Measurements from ENCODE around the gene MOB3B.

Gene MOB3B

DNA sequence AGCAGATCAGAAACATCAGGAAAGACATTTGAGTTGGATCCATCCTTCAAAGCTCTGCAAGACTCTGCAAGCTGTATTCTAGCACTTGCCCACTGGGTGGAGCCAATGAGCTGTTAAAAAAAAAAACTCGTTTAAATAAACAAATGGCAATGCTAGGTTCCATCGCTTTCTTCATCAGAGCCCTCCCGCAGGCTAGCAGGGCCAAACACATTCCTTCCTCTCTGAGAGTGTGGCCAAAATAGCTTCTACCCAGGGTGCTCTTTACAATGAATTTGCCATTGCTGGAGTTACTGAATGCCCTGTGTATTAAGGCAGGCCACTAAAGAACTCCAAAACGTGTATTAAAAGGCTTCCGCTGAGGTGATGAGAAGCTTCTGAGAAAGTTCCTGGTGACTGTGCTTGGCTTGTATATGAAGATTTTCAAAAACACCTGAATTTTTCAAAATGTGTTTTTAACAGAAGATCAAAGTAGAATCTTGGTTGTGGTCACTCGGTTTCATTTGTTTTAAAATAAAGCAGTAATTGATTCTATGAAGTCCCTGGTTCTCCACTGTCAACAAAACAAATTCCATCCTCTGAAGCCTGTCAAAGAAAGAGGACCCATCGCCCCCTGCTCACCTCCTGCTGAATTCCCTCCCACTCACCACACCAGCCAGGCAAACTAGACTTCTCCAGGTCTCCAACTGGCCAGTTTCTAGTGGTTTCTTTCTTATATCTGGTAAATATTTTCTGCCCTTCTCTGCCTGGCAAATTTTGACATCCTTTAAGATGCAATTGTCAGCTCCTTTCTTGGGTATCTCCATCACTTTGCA is 196.2 kb downstream of the MOB3B start:
- peak; percentile 84 for DNase-seq

DNA sequence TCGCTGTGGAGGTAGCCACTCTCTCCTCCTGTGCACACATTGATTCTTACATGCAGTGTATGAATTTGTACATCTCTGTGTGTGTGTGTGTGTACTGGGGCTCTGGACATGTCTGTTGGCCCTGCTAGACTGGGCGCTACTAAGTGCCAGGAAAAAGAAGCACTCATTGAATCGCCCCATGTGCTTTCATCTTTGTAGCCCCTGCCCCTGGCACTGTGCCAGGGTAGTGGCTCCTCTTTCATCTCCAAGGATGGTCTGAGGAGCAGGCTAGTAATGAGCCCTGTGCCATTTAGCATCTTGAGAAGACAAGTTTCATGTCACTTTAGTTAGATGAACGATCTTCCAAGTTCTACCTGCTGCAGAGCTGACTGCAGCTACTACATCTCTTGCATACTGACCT is 198.2 kb downstream of the MOB3B start:
- no peak for DNase-seq

DNA sequence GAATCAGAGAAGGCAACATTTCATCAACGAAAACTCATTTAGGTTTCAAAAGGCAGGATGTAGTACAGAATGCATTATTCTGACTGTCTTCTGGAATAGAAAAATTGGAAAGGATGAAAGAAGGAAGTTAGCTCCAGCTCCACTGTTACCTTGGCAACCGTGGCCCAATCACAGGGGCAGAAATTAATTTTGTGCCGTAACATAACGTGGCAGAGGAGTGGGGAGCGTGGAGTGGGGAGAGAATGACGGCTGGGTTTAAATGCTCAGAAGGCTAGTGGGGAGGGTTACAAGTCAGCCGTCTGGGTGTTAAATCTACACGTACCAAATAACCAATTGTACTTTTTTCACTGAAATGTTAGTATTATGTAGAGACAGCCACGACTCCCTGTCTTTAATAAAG is 200.3 kb downstream of the MOB3B start:
- DNase-seq, result no peak

DNA sequence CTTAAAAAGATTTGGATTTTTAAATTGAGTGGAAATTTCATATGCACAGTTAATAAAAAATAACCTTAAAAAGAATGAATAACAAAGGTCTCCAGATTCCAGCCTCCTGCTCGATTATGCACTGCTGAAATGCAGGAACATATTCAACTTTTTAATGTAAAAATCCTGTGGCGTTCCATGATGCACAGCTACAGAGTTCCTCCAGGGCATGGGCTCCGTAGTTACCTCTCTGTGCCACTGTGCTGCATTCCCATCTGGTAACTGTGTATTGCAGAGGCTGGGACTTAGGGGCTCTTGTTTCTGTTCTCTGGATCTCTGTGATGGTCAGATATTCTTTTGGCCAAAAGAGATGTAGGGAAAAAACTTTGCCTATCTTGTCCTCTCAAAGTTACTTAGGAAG is 201.1 kb downstream of the MOB3B start:
- no peak for DNase-seq

DNA sequence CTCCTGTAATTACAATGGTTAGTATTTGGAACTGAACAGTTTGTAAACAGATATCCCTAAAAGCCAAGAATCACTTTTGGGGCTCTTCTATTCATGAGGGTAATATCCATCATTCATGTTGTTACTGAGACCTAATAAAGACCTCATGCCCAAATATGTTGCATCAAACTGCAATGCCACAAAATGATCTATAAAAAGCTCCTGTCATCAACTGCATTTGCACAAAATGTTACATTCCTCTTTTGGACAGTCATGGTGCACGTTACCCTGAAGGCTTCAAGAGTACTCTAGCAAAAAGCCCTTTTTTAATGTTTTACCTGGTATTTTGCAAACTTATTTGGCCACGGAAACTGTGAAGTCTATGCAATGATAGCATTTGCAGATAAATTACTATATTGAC is 218.4 kb downstream of the MOB3B start:
- DNase-seq, result no peak

DNA sequence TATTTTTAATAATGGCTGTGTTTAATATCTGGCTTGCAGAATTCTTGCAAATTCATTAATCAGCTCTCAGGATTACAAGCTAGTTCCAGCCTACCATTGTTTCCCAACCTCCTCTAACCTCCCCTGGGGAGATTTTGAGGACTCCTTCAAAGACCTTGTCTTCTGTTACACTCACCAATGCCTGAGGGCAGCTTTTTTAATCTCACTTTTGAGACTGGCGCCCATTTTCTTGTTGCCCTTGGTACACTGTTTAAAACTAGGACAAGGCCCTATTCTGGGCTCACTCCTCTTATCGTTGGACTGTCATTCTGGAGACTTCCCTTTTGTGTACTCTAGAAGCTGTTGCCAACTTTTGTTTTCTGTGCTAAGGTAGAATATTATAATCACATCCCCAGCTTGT is 219.0 kb downstream of the MOB3B start:
- DNase-seq, result no peak

DNA sequence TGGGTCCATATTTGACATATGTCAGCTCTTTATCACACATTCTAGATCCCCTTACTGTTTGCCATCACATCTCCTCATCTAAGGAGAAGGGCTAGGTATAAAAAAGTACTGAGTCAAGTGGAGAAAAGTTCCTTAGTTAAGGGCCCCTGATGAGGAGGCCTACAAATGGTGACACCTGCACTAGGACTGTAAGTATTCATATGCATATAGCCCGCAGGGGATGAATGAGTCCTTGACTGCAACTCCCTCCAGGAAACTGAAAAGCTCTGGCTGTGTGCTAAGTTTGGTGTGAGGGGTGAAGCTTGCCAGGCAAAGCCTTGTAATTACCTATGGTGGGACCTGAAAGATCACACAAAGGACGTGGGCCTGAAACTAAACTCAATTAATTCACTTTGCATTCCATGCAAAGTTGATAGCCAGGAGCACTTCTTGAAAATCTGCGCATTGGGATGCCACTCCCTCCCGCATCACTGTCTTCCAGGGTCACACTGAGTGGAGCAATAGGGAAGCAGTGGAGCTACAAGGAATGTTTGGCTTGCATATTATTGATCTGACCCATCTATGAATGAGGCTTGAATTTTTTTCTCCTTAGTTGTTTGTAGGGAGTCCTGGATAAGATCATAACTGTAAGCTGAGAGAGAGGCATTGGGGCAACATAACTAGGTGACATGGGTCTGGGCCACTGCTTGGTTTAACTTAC is 220.8 kb downstream of the MOB3B start:
- no peak for DNase-seq

DNA sequence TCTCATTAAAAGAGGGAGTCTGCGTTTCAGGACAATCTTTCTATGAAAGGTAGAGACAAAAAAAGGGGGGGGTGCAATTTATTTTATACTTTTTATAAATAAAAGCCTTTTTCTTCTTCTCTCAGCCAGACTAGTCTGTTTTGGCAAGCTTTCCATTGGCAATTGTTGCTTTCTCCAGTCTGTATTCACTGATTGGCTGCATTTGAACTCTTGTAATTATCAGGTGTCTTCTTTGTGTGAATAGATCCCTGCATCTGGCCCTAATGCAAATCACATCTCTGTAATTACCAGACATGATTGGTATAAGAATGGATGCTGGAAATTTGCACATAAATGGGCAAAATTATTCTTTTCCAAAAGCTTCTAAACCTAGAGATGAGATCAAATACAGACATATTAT is 225.1 kb downstream of the MOB3B start:
- DNase-seq, result no peak

DNA sequence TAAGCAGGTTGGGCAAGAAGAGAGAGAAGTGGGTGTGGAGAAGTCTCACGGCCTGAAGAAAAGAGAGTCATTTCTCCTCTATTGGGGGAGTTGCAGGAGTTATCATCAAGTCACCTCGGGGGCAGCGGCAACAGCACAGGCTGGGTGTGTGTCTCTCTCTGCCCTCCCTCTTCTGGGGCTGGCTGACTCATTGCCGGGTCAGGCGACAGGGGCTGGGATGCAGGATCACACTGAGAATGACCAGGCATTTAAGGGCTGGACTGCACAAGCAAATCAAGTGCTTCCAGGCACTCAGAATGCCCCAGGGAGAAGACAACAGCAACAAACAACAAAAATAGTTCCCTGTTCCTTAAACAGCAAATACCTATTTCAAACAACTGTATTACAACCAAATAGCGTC is 226.4 kb downstream of the MOB3B start:
- DNase-seq, result no peak

DNA sequence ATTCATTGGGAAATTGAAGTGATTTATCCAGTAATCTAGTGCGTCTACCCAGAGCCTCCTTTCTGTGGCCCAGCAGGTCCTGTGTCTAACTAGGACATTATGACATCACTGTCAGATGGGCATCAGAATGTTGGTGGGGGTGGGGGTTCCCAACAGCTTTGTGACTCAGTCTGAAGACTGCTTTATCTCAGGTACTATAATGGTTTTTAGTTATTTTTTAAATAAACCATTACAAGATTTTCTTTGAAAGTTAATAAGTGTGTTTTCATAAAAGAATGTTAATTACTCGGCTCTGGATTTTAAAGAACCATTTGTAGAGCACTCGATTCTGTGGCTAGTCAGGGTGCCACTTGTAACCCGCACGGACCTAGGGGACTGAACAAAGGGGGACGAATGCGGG is 232.6 kb downstream of the MOB3B start, which contains the start of gene EQTN:
Gene EQTN, minus strand, starts transcription at position 101 of the 400 bp plus-strand sequence. Its CDS starts 95 bp downstream, at position 6.
- no peak for DNase-seq

DNA sequence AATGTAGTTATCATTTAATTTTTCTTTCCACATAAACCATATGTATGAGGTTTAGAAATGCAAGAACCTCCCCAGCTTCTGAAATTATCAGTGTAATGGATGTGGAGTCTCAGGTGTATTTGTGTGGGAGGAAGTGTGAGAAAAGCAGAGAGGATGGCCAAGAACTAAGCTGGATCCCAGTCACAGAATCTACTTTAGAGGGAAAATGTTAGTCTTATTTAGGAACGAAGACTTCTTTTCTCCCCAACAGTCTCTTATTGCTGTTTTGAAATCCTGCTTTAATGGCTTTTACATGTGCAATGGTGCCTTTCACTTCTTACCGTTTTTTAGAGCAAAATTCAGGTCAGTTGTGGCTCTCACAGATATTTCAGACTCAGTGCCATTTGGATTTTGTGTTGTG is 235.6 kb downstream of the MOB3B start:
- no peak for DNase-seq

DNA sequence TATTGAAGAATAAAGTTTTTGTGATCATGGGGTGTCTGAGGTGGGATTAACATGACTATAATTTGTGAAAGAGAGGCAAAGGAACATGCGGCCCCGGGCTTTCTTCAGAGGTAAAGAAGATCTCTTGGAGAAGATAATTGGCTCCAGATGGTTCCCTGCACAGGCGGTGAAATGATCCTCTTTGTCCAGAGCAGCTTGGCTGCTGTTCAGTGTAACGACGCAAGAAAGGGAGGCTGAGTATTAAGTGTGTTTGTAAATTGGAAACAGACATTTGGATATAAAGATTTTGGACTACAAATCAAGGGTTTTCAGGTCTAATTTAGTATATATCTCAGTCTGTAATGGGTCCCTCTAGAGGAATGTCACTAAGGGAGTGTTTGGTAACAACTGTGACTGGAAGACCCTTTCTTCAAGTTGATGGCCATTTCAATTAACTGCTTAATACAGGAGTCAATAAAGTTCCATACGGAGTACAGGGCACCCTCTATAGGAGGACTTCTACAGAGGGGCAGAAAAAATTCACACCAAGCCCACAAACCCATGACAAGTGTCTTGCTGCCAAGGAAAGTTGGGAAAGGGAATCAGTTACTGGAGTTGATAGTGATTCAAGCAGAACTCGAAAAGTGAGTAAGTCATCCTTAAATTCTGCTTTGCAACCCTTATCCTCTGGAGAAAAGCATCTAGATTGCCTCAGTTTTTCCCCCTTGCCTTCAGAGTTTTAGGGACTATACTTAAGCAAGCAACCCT is 236.8 kb downstream of the MOB3B start:
- no peak for DNase-seq

DNA sequence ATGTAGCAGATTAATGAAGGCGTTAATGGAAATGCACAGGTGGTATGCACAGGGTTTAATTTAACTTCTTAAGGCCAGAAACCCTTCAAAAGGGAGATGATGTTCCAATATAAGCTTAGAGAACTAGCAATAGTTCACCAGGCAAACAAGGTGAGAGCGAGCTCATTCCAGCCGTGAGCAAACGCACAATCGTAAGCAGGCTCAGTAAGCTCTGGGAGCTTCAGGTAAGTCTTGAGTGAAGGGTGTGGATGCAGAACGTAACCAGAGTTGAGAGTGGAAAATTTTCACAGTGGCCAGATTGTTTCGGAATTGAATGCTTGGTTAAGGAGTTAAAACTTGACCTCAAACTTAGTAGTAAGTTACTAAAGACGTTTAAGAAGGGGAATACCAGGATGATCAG is 238.3 kb downstream of the MOB3B start:
- DNase-seq, result no peak

DNA sequence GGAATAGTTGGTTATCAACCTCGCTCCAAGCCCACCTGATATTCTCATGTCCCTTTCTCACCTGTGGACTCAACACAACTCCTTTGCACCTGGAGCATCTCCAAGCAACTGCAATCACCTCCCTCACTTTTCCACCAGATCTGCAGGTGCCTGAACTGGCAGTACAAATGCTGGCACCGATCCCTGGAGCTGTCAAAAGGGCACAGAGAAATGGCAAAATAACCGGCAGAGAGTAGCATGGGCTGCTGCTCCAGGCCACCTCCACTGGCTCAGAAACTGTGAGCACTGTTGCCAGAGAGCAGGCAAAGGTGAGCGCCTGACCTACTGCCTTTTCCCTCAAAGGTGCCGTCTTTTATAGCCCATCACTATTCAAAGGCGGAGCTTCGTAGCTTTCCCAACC is 247.3 kb downstream of the MOB3B start:
- DNase-seq, result no peak

DNA sequence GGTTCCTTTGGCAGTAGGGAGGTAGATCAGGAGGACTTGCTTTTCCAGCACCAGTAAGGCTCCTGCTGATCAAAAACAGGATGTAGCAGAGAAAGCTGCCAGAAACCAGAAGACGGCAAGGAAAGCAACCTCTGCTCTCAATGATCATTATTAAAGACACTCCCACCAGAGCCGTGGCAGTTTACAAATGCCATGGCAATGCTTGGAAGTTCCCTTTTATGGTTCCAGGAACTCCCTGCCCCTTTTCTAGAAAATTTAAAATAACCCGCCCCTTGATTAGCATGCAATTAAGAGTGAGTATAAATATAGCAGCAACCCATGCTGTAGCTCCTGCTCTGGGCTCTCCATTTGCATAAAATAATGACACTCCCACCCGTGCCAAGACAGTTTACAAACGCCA is 248.8 kb downstream of the MOB3B start:
- DNase-seq, result peak; percentile 42

DNA sequence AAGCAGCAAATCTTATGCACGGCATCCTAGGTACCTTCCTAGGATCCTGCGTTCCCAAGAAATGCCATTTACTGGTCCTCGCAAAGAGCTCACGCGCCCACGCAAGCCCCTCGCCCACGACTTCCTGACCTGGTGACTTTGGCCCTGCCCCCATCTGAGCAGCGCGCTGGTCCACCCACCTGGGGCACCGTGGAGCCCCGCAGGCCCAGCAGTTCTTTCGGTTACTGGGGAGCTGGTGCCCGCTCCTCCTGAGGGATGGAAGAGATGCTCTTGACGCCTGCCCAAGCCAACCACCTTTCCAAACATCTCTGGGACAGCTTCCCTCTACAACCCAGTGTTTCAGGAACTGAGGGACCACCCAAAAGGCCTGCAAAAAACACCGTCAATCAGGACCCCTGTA is 249.4 kb downstream of the MOB3B start:
- DNase-seq, result no peak

DNA sequence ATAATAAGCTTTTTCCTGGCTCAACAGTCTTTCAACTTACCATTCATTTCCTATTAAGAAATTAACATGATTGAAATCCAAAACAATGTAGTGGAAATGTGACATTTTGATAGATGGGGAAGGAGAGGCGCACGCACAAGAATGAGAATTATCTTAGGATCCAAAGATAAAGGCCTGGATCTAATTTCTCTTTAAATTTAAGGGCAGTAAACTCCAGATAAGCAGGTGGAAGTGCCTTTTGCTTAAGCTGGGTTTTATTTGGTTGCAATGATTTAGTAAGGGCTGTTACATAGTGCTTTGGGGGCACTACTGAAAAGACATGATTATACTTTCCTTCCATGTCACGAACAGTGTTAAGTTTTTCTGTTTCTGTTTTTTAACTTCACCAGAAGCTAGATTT is 250.0 kb downstream of the MOB3B start:
- DNase-seq, result no peak

DNA sequence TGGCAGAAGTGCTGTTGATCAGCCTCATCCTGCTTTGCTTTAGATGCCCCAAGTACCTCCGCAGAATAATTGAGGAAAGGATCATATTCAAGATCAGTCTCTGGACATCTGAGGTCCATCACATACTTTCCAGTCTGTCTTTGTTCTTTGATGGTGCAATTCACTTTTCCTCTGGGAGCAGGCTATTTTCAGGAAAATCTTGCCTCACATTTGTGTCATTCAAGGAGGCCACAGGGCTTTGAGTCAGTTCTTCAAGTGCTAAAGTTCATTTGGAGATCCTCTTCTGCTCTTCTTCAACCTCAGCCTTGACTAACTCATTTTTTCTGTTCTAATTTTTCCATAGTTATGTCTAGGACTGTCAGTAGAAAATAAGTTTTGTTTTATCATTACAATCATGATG is 251.2 kb downstream of the MOB3B start:
- DNase-seq, result no peak

DNA sequence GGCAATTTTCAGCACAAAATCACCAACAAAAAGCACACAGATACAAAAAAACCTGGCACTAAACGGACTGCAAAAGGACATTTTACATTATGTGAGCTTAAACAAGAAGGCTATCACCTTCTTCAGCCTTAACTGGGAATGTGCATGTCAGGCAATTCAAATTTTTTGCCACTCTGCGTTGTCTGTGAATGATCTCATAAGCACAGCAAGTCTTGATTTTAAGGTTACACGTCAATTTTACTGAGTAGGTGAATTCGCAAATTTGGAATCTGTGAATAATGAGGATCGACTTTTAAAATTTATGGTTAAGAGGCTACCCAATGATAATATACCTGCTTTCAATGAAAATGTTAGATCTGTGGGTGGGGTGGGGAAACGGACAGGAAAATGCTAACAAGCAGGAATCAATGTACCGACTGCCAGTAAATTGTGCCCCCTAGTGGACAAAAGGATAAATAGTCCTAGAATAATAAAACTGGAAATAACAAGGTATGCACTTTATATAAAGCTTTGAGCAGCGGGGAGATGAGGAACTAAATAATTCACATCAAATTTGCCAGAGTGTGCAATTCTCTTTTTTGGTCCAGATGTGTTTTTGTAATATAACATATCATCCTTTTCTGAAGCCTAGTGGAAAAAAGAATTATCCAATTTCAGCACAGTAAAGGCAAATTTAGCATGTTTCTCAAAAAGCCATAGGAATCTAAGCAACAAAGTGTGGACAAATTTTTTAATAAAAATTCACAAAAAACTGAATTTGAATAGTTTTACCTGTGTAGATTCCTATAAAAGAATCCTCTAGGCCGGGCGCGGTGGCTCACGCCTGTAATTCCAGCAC is 253.2 kb downstream of the MOB3B start:
- peak; percentile 78 for DNase-seq

Measured in hematopoietic multipotent progenitor cell treated with erythropoietin and hydrocortisone succinate and interleukin-3 and kit ligand, for 8 days (in vitro differentiated cells).